Activated naive CD4-positive, alpha-beta T cell treated with anti-CD3 and anti-CD28 coated beads, Interleukin-2, amount 10 ng/mL, durations not matched to agents 7 days and 5 days (primary cell): Measurements from ENCODE around the gene TSHZ3.
A peak's percentile ranks its signal among the peaks of the same experiment; 100 is the strongest.

Source experiments
- CTCF ChIA-PET: fragments of 350-600 bp; sonication (Branson Sonifier 250); formaldehyde crosslinking; loops from one replicate; lab custom pipeline; 2021; ENCODE audit warnings: antibody characterized with exemption; lab: Charles Lee
- DNase-seq: peaks from one replicate; pipeline ENCODE4 v3.0.0-alpha.2; 2020
- H3K27ac Mint-ChIP-seq: one replicate; pipeline ENCODE4 v1.8.0; 2021; ENCODE audit warnings: mild to moderate bottlenecking, moderate library complexity, mixed read lengths
- H3K27me3 Mint-ChIP-seq: one replicate; pipeline ENCODE4 v1.8.0; 2021; ENCODE audit warnings: mild to moderate bottlenecking, mixed read lengths
- H3K36me3 Mint-ChIP-seq: one replicate; pipeline ENCODE4 v1.8.0; 2021; ENCODE audit warnings: mixed read lengths
- H3K4me1 Mint-ChIP-seq: one replicate; pipeline ENCODE4 v1.8.0; 2021; ENCODE audit warnings: mixed read lengths
- H3K4me3 Mint-ChIP-seq: one replicate; pipeline ENCODE4 v1.8.0; 2021; ENCODE audit warnings: mild to moderate bottlenecking, moderate library complexity, mixed read lengths
- H3K9me3 Mint-ChIP-seq: one replicate; pipeline ENCODE4 v1.8.0; 2021; ENCODE audit warnings: mixed read lengths

The TSHZ3 gene

GRCh38 chr19:31372246-31372781, 23.1 kb upstream of the TSHZ3 start:
- CTCF ChIA-PET = interaction anchor here (0.5 kb wide), 1 partner anchor 72 kb away, joined by 3 read pairs; no protein-coding TSS in a partner anchor
- Mint-ChIP-seq H3K4me3 (no peak overlapping the region), H3K36me3 (no peaks in the 10 kb centered on the region), H3K27ac (no peak overlapping the region), H3K9me3 (peaks cover 4% of the 10 kb centered on the region), H3K4me1 (peaks cover 12% of the 10 kb centered on the region), H3K27me3 (peaks cover 59% of the 10 kb centered on the region)
- peak; percentile 28 for DNase-seq

GRCh38 chr19:31370216-31370615, 21.0 kb upstream of the TSHZ3 start:
- Mint-ChIP-seq H3K27ac (no peak overlapping the region), H3K36me3 (no peaks in the 10 kb centered on the region), H3K4me1 (peaks cover 12% of the 10 kb centered on the region), H3K4me3 (no peak overlapping the region), H3K9me3 (peaks cover 4% of the 10 kb centered on the region), H3K27me3 (peaks cover 72% of the 10 kb centered on the region)
- CTCF ChIA-PET = no interaction called here
- DNase-seq = no peak

- Mint-ChIP-seq H3K27ac (no peak overlapping the region), H3K27me3 (peaks cover 46% of the 10 kb centered on the region), H3K4me3 (no peak overlapping the region), H3K4me1 (no peaks in the 10 kb centered on the region), H3K9me3 (no peaks in the 10 kb centered on the region), H3K36me3 (no peaks in the 10 kb centered on the region)
- CTCF ChIA-PET = no interaction called here
- DNase-seq = no peak
These were observed 15.7 kb upstream of the TSHZ3 start for GRCh38 chr19:31364963-31365362.

GRCh38 chr19:31361728-31362127, 12.5 kb upstream of the TSHZ3 start:
- Mint-ChIP-seq H3K9me3 (no peaks in the 10 kb centered on the region), H3K27ac (no peak overlapping the region), H3K4me3 (no peak overlapping the region), H3K36me3 (no peaks in the 10 kb centered on the region), H3K27me3 (peaks cover 64% of the 10 kb centered on the region), H3K4me1 (peaks cover 3% of the 10 kb centered on the region)
- CTCF ChIA-PET = no interaction called here
- DNase-seq = no peak

- peaks cover 83% of the 10 kb centered on the region for H3K27me3 Mint-ChIP-seq
- H3K27ac Mint-ChIP-seq = no peak overlapping the region
- H3K4me1 Mint-ChIP-seq = peaks cover 21% of the 10 kb centered on the region
- H3K36me3 Mint-ChIP-seq = no peaks in the 10 kb centered on the region
- H3K9me3 Mint-ChIP-seq = no peaks in the 10 kb centered on the region
- no peak for DNase-seq
- CTCF ChIA-PET = interaction anchor here (1.2 to 4.0 kb wide), 4 partner anchors 19 to 674 kb away, joined by 3 to 13 read pairs (median 7); no protein-coding TSS in a partner anchor
- H3K4me3 Mint-ChIP-seq = no peak overlapping the region
These were observed 8.1 kb upstream of the TSHZ3 start for GRCh38 chr19:31357315-31357673.

GRCh38 chr19:31356587-31357314, 7.5 kb upstream of the TSHZ3 start:
- DNase-seq = peak; percentile 58
- peaks cover 89% of the 10 kb centered on the region for H3K27me3 Mint-ChIP-seq
- CTCF ChIA-PET = interaction anchor here (1.8 to 4.0 kb wide), 3 partner anchors 302 to 674 kb away, joined by 6 to 13 read pairs (median 8); no protein-coding TSS in a partner anchor

GRCh38 chr19:31355665-31356289, 6.5 kb upstream of the TSHZ3 start:
- Mint-ChIP-seq H3K27me3 (peaks cover 98% of the 10 kb centered on the region), H3K4me3 (no peak overlapping the region), H3K9me3 (no peaks in the 10 kb centered on the region), H3K27ac (no peak overlapping the region), H3K4me1 (peaks cover 28% of the 10 kb centered on the region), H3K36me3 (peaks cover 2% of the 10 kb centered on the region)
- DNase-seq = no peak
- CTCF ChIA-PET = interaction anchor here (0.9 to 4.0 kb wide), 3 partner anchors 10 to 673 kb away, joined by 3 to 13 read pairs (median 5); no protein-coding TSS in a partner anchor

More at GRCh38 chr19:31356587-31357314, 7.5 kb upstream of the TSHZ3 start:
- Mint-ChIP-seq H3K4me1 (peaks cover 24% of the 10 kb centered on the region), H3K27ac (no peak overlapping the region), H3K36me3 (no peaks in the 10 kb centered on the region), H3K4me3 (no peak overlapping the region), H3K9me3 (no peaks in the 10 kb centered on the region)

GRCh38 chr19:31354799-31355664, 5.8 kb upstream of the TSHZ3 start:
- CTCF ChIA-PET = interaction anchor here (0.9 to 4.0 kb wide), 4 partner anchors 11 to 672 kb away, joined by 3 to 13 read pairs (median 4); no protein-coding TSS in a partner anchor
- H3K36me3 Mint-ChIP-seq = peaks cover 2% of the 10 kb centered on the region
- no peak overlapping the region for H3K4me3 Mint-ChIP-seq
- H3K9me3 Mint-ChIP-seq = no peaks in the 10 kb centered on the region
- peaks cover 28% of the 10 kb centered on the region for H3K4me1 Mint-ChIP-seq
- no peak for DNase-seq
- no peak overlapping the region for H3K27ac Mint-ChIP-seq
- H3K27me3 Mint-ChIP-seq = peaks cover 99% of the 10 kb centered on the region

GRCh38 chr19:31354316-31354715, 5.1 kb upstream of the TSHZ3 start:
- peaks cover 28% of the 10 kb centered on the region for H3K4me1 Mint-ChIP-seq
- H3K27me3 Mint-ChIP-seq = peaks cover 94% of the 10 kb centered on the region
- H3K9me3 Mint-ChIP-seq = no peaks in the 10 kb centered on the region
- CTCF ChIA-PET = interaction anchor here (1.3 to 4.0 kb wide), 3 partner anchors 16 to 671 kb away, joined by 4 to 13 read pairs (median 5); no protein-coding TSS in a partner anchor
- no peak overlapping the region for H3K4me3 Mint-ChIP-seq
- H3K36me3 Mint-ChIP-seq = peaks cover 2% of the 10 kb centered on the region
- DNase-seq = no peak
- H3K27ac Mint-ChIP-seq = no peak overlapping the region

- no peak overlapping the region for H3K4me3 Mint-ChIP-seq
- peaks cover 94% of the 10 kb centered on the region for H3K27me3 Mint-ChIP-seq
- CTCF ChIA-PET = interaction anchor here (4.0 kb wide), 1 partner anchor 299 kb away, joined by 13 read pairs; no protein-coding TSS in a partner anchor
- H3K36me3 Mint-ChIP-seq = peaks cover 2% of the 10 kb centered on the region
- no peak for DNase-seq
- peaks cover 28% of the 10 kb centered on the region for H3K4me1 Mint-ChIP-seq
- H3K9me3 Mint-ChIP-seq = no peaks in the 10 kb centered on the region
- H3K27ac Mint-ChIP-seq = peak overlapping the region; percentile 57
These were observed 4.6 kb upstream of the TSHZ3 start for GRCh38 chr19:31353833-31354232.

- Mint-ChIP-seq H3K27me3 (peaks cover 94% of the 10 kb centered on the region), H3K27ac (no peak overlapping the region), H3K4me3 (no peak overlapping the region), H3K4me1 (peaks cover 34% of the 10 kb centered on the region), H3K36me3 (peaks cover 2% of the 10 kb centered on the region), H3K9me3 (no peaks in the 10 kb centered on the region)
- no peak for DNase-seq
- CTCF ChIA-PET = interaction anchor here (4.0 kb wide), 1 partner anchor 298 kb away, joined by 13 read pairs; no protein-coding TSS in a partner anchor
These were observed 3.8 kb upstream of the TSHZ3 start for GRCh38 chr19:31352782-31353651.

GRCh38 chr19:31352296-31352781, 3.1 kb upstream of the TSHZ3 start:
- H3K4me1 Mint-ChIP-seq = peaks cover 40% of the 10 kb centered on the region
- CTCF ChIA-PET = no interaction called here

GRCh38 chr19:31351855-31352195, 2.6 kb upstream of the TSHZ3 start:
- peaks cover 2% of the 10 kb centered on the region for H3K36me3 Mint-ChIP-seq
- peak overlapping the region; percentile 19 for H3K27ac Mint-ChIP-seq
- peaks cover 40% of the 10 kb centered on the region for H3K4me1 Mint-ChIP-seq
- H3K4me3 Mint-ChIP-seq = peak overlapping the region; percentile 56
- H3K9me3 Mint-ChIP-seq = no peaks in the 10 kb centered on the region
- CTCF ChIA-PET = no interaction called here
- peaks cover 94% of the 10 kb centered on the region for H3K27me3 Mint-ChIP-seq
- DNase-seq = no peak

More at GRCh38 chr19:31352296-31352781, 3.1 kb upstream of the TSHZ3 start:
- Mint-ChIP-seq H3K9me3 (no peaks in the 10 kb centered on the region), H3K4me3 (no peak overlapping the region), H3K27me3 (peaks cover 94% of the 10 kb centered on the region), H3K36me3 (peaks cover 2% of the 10 kb centered on the region), H3K27ac (no peak overlapping the region)
- DNase-seq = no peak
